ENCODE data around the gene CYTH1.

The CYTH1 gene

GRCh38 chr17:78645421-78646295 is 136.4 kb downstream of the CYTH1 start:
- peak; percentile 25 for DNase-seq (ENCODE audit: low read depth)

GRCh38 chr17:78644931-78645351 is 137.1 kb downstream of the CYTH1 start:
- no peak for DNase-seq (ENCODE audit: low read depth)

GRCh38 chr17:78644224-78644623 is 137.8 kb downstream of the CYTH1 start:
- no peak for DNase-seq (ENCODE audit: low read depth)

DNA sequence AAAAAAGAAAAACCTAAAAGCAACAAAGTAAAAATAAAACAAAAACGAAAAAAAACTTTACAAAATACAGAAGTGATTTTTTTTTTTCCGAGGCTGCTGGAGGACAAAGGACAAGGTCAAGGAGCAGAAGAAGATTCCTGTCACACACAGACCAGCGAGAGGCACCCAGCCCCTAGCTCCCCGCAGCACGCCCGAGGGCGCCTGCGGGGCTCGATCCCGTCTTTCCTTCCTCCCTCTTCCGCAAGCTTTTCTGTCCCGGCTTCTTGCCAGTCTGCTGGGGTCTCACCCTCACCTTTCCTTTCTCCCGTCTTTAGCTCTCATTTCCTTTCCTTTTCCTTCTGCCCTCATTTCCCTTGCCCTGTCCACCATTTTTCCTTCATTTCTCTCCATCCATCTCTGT is 138.7 kb downstream of the CYTH1 start:
- no peak for DNase-seq (ENCODE audit: low read depth)

- DNase-seq (ENCODE audit: low read depth), result no peak
These were observed 139.4 kb downstream of the CYTH1 start for GRCh38 chr17:78642707-78643106.

DNA sequence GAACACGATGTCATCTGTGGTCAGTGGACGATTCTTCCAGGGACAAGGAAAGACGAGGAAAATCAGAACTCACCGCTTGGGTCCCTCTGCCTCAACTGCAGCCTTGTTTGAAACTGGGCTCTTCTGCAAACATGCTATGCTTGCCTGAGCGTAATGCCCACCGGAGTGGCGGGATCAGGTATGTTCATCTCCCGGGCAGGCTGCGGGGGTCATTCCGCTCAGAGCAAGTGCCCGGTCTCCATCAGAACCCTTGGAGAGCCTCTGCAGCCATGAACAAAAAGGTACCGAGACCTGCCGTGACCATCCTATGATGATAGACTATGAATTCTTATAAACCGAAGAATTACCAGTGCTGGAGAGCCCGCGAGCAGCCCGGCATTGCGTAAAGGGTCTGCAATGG is 140.4 kb downstream of the CYTH1 start:
- DNase-seq (ENCODE audit: low read depth), result no peak

DNA sequence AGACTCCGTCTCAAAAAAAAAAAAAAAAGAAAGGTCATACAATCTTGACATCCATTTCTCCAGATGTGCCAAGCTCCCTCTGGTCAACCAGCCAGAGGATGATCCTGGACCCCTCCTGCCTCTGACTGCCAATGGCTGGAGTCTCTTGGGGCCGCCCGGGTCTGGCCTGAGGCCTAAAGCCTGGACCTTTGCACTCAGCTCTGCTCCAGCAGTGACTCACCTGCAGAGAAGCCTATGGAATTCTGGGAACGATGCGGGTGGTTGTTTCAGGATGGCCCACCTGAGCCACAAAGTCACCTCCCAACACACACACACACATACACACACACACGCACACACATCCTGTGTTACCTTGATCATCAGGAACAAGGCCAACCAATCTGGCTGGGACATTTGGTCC is 140.8 kb downstream of the CYTH1 start:
- DNase-seq (ENCODE audit: low read depth), result no peak

DNA sequence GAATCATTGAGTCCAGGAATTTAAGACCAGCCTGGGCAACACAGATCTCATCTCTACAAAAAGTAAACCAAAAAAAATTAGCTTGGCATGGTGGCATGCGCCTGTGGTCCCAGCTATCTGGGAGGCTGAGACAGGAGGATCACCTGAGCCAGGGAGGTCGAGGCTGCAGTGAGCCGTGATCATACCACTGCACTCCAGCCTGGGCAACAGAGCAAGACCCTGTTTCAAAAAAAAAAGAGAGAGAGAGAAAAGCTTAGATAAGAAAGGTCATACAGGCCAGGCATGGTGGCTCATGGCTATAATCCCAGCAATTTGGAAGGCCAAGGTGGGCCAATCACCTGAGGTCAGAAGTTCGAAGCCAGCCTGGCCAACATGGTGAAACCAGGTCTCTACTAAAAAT is 141.4 kb downstream of the CYTH1 start:
- DNase-seq (ENCODE audit: low read depth), result no peak

GRCh38 chr17:78637643-78638420 is 144.2 kb downstream of the CYTH1 start:
- DNase-seq (ENCODE audit: low read depth), result no peak

- no peak for DNase-seq (ENCODE audit: low read depth)
These were observed 144.9 kb downstream of the CYTH1 start for GRCh38 chr17:78637146-78637545.

DNA sequence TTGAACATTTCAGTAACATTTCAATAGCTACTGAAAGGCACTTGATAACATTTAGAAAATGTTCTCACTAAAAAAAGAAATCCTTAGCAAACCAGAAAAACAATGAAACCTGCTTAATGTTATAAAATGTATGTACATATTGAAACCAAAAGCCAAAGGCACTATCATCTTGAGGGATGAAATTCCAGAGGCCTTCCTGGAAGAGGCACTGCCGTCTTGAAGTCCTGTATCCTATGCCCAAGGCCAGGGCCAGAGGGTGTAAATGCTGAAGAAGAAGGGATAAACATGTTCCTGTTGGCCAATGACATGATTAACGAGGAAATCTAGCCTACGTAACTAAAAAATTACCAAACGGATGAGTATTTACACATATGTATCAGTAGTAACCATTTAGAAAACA is 147.9 kb downstream of the CYTH1 start:
- no peak for DNase-seq (ENCODE audit: low read depth)

- DNase-seq (ENCODE audit: low read depth), result no peak
These were observed 152.6 kb downstream of the CYTH1 start for GRCh38 chr17:78629436-78629995.

DNA sequence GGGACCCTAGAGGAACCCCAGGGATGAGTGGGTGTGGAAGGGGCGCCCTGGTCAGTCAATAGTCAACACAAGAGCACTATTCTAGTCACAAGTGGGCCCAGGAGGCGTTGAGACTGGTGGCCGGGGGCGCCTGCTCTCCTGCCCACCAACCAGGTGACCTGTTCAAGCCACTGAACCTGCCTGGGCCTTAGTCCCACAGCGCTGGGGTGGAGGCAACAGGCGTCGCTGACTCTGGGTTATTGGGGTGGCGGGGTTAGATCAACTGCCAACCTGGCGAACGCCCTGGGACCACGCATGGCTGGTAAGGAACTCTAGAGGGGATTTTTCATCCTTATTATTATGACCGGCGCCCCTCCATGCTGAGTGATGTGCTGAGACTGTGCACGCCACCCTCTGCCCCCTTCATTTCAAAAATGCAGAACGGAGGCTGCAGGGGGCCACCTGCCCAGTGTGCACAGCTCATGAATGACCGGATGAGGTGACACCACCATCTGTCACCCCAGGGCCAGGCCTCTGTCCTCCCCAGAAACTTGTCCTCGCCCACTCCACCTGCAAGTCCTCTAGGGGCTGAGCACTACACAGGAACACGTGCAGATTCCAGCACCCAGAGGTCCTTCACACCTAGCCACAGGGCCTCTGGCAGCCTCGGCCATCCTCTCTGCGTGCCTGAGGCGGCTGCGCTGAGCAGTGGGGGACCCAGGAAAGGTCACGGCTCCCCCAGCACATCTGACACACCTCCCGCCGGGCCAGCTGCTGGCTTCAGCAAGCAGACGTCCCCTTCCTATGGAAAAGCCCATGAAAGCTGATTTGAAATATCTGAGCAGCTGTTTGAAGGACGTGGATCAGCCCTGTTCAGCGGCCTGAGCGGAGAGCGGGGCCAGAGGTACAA is 153.3 kb downstream of the CYTH1 start:
- no peak for DNase-seq (ENCODE audit: low read depth)

GRCh38 chr17:78624324-78625151 is 157.5 kb downstream of the CYTH1 start:
- DNase-seq (ENCODE audit: low read depth), result no peak

Data from activated T-cell treated with anti-CD3 and anti-CD28 coated beads for 1 hour (primary cell).